Stimulated activated CD4-positive, alpha-beta T cell treated with anti-CD3 and anti-CD28 coated beads, Interleukin-12 subunit alpha, Interleukin-12 subunit beta, amount 100 ng/mL, for 4 hours (primary cell): ENCODE measurements around the gene KRT28.
"Not testable (repeated sequence)": the region's sequence is repeated elsewhere in the genome, so short reads cannot be mapped to it uniquely, and the experiment has no call there.

Experiments used
- DNase-seq: peaks from one replicate; pipeline ENCODE4 v3.0.0-alpha.2; 2020

KRT28 gene

GRCh38 chr17:40777459-40777858, 22.3 kb downstream of the KRT28 start:
- no peak for DNase-seq

- no peak for DNase-seq
Measured at GRCh38 chr17:40775945-40776344, 23.8 kb downstream of the KRT28 start.

GRCh38 chr17:40772101-40772500, 27.7 kb downstream of the KRT28 start, which contains the start of gene KRT26:
Gene KRT26, minus strand, starts transcription at chr17:40772201. Its CDS starts 88 bp downstream, at chr17:40772113.
- no peak for DNase-seq

- no peak for DNase-seq
Measured at GRCh38 chr17:40765657-40766056, 34.1 kb downstream of the KRT28 start.

GRCh38 chr17:40763752-40764151, 36.0 kb downstream of the KRT28 start:
- DNase-seq: no peak

GRCh38 chr17:40760105-40761016, 39.4 kb downstream of the KRT28 start:
- DNase-seq: no peak

GRCh38 chr17:40755231-40755630, 44.5 kb downstream of the KRT28 start, which contains the start of gene KRT25:
Gene KRT25, minus strand, starts transcription at chr17:40755331. Its CDS starts 60 bp downstream, at chr17:40755271.
- DNase-seq: no peak

- DNase-seq: no peak
Measured at GRCh38 chr17:40753804-40754203, 46.0 kb downstream of the KRT28 start.

- DNase-seq: no peak
Measured at GRCh38 chr17:40751065-40751464, 48.7 kb downstream of the KRT28 start.

GRCh38 chr17:40750391-40750790, 49.4 kb downstream of the KRT28 start:
- DNase-seq: no peak

- DNase-seq: not testable (repeated sequence)
Measured at GRCh38 chr17:40748666-40749065, 51.1 kb downstream of the KRT28 start.
